C4-2B (cell line): ENCODE measurements around the gene SLC6A16.
"Not testable (repeated sequence)": the region's sequence is repeated elsewhere in the genome, so short reads cannot be mapped to it uniquely, and the experiment has no call there.

Experiments used
- H3K27ac ChIP-seq: fragments of 450-650 bp; 2 replicates; pipeline ENCODE4 v1.5.1; 2017
- CTCF ChIP-seq: fragments of 450-650 bp; conservative IDR thresholded peaks from 2 replicates; pipeline ENCODE4 v1.5.1; 2017; ENCODE audit warnings: mild to moderate bottlenecking
- ZFX ChIP-seq: fragments of 450-650 bp; IDR thresholded peaks from 2 replicates; pipeline ENCODE4 v1.6.1; 2017

The SLC6A16 gene

DNA sequence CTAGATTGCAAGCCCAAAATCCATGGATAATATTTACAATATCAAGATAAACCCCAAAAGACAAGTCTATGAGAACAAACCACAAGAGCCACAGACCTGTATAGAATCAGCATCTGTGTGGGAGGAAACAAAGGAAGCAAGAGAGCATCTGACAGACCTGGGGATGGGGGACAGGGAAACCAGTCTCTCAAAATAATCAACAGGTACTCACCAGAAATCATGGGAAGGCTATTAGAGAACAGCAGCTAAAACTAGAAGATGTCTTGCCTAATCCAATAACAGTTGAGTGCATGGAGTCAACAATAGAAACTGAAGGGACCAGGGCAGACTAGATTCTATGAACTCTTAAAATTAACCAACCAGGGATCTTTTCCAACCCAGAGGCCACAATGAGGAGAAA lies 8.7 kb downstream of the SLC6A16 start:
- no peak for TF ChIP-seq ZFX
- no peak for TF ChIP-seq CTCF
- H3K27ac ChIP-seq = no peak overlapping the region

DNA sequence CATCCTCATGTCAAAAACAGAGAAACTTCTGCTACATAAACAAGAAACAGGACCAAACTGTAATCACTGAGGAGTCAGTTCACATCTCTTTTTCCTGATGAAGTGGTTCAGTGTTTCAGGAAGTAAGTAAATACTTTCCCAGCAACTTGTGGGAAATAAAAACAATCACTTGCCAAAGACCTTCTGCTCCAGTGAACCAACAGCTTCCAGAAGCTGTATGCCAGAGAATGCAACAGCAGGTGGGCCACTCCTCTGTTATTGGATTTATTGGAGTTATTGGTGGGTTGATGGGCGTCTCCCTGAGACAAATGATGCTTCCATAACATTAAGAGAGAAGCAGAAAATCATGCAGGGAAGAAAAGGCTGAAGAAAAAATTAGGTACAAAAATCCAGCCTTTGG lies 9.9 kb downstream of the SLC6A16 start:
- TF ChIP-seq ZFX (no peak), CTCF (no peak)
- no peak overlapping the region for H3K27ac ChIP-seq

- H3K27ac ChIP-seq = no peak overlapping the region
- TF ChIP-seq CTCF (no peak), ZFX (no peak)
These were observed 15.9 kb downstream of the SLC6A16 start for GRCh38 chr19:49309087-49309486.

DNA sequence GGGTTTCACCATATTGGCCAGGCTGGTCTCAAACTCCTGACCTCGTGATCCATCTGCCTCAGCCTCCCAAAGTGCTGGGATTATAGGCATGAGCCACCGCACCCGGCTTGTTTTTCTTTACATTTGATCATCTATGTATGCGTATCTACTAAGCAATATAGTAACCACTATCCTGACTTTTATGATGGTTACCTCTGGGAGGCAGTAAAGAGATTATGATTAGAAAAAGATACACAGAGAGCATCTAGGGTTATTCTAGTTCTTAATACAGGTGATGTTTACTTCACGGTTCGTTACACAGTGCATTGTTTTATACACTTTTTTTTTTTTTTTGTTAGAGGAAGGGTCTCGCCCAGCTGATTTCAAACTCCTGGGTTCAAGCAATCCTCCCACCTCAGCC lies 18.3 kb downstream of the SLC6A16 start:
- TF ChIP-seq CTCF = peak; percentile 17
- not testable (repeated sequence) for H3K27ac ChIP-seq

GRCh38 chr19:49301866-49302252 lies 23.1 kb downstream of the SLC6A16 start:
- H3K27ac ChIP-seq = no peak overlapping the region
- TF ChIP-seq CTCF = no peak
- no peak for TF ChIP-seq ZFX

DNA sequence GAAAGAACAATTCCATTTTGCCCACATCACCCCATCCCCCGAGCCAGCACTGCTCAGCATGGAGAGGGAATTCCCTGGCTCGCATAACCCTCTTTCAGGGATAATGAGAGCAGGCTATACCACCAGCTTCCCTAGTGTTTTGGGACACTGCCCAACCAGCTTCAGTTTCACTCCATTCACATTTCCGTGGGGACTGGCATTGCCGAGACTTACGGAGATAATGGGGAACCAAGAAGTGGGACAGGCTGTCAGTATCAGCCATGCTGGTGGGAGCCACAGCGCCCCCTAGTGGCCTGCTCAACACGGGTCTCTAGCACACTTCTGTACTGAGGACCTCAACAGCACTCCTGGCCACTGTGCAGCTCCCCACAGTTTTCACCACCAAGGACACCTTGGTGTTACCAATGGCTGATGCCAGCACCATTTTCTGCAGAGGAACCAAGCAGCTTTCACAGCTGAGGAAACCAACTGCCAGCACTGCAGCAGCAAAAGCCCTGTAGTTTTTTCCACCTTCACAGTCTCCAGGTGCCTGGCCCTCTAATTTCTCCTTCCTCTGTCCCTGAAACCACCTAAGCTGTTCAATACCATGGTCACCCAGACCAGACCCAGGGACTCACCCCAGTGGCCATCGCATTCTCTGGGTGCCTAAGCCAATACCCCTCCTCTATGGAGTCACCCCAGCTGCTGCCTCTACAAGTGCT lies 23.7 kb downstream of the SLC6A16 start:
- no peak overlapping the region for H3K27ac ChIP-seq
- TF ChIP-seq CTCF (peak; percentile 95), ZFX (no peak)

GRCh38 chr19:49298653-49299052 lies 26.3 kb downstream of the SLC6A16 start:
- H3K27ac ChIP-seq = not testable (repeated sequence)

DNA sequence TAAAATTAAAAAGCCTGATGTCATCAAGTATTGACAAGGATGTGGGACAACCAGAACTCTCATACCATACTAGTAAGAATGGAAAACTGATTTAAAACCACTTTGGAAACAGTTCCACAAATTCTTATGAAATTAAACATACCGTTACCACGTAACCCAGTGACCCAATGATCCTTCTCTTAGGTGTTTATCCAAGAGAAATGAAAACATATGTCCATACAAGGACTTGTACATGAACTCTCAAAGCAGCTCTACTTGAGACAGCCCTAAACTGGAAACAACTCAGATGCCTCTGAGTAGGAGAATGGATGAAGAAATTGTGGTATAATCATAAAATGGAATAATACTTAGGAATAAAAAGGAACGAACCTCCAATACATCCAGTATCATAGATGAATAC lies 27.6 kb downstream of the SLC6A16 start:
- no peak overlapping the region for H3K27ac ChIP-seq
- no peak for TF ChIP-seq CTCF
- TF ChIP-seq ZFX = no peak
